Right ventricle myocardium inferior (tissue), 1 donor: ENCODE measurements around the gene ZSWIM5. TPM values are rescaled to one million over a fixed set of nuclear protein-coding genes. Genes with fewer than 3 reads are reported as not detected.
"Not testable (repeated sequence)": the region's sequence is repeated elsewhere in the genome, so short reads cannot be mapped to it uniquely, and the experiment has no call there.

Experiments used
- ATAC-seq: fragments of 200-7000 bp; cut with Tn5 transposase; one replicate; pipeline ENCODE4 v1.9.1; 2020; ENCODE audit warnings: mild to moderate bottlenecking, moderate library complexity
- DNase-seq: peaks from one replicate; pipeline ENCODE4 v3.0.0; 2021; ENCODE audit errors: missing footprints
- intact Hi-C: fragments of 100-400 bp; cut with DNase I; formaldehyde crosslinking; loops from one replicate; pipeline ENCODE4 v1.11.0; 2022
- total RNA-seq: library from RNA; stranded (reverse); fragmentation: NEBNext Ultra II Directional; extraction: Animal tissue kit (Norgen Biotek cat#: 25700); gene quantifications from one replicate; pipeline ENCODE4 v1.2.1, GENCODE V29; 2021
- donor health status: DM: no; HTN: yes; CAD: no; lungs with severe emphysema.

ZSWIM5 gene
- total RNA-seq, 1 donor from 2014 or later = 0.81 TPM

DNA sequence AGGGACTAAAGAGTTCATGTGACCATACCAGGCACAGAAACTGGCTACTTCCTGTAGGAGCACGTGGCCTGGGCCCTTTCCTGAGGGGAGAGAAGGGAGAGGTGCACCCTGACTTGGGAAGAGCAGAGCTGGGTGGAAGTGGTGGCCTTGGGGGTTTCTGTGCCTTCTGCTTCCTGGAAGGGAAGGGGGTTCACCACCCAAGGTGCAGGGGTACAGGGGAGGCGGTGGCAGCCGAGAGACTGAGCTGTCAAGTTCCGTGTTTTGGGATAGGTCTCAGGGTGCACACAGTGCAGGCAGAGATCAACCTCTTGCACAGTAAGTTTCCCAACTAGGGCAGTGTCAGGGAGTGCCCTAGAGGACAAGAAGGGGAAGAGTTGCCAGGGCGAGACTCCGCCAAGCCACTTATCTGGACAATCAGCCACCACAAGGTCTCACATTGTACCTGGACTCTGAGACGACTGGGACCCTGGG, 205.4 kb downstream of the ZSWIM5 start:
- ATAC-seq (peak; percentile 51), DNase-seq (no peak)
- intact Hi-C loops = no loop called here

DNA sequence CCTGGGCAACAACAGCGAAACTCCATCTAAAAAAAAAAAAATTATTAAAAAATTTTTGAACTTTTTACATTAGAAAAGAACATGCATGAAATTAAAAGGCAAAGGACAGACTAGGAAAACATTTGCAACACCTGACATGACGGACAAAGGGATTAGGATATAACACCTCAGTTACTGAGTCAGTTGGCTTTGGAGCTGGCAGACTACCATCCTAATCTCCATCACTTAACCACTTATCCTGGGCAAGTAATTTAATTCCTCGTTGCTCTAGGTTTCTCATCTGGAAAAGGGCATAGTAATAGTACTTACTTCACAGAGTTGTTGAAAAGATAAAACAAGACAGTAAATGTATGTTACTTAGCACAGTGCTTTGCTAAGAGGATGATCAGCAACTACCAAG, 207.2 kb downstream of the ZSWIM5 start:
- intact Hi-C loops = no loop called here
- DNase-seq (no peak), ATAC-seq (no peak)

DNA sequence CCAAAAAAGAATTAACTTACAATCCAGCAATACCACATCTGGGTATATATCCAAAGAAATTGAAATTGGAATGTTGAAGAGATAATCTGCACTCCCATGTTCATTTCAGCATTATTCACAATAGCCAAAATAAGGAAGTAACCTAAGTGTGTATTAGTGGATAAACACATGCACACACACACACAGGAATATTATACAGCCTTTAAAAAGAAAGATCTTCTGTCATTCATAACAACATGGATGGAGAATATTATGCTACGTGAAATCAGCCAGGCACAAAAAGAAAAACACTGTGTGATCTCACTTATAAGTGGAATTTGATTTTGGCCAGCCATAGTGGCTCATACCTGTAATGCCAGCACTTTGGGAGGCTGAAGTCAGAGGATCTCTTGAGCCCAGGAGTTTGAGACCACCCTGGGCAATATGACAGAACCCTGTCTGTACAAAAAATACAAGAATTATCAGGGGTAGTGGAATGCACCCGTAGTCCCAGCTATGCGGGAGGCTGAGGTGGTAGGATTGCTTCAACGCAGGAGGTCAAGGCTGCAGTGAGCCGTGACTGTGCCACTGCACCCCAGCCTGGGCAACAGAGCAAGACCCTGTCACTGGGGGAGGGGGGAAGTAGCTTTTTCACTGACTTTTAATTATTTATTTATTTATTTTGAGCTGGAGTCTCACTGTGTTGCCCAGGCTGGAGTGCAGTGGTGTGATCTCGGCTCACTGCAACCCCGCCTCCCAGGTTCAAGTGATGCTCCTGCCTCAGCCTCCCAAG, 210.8 kb downstream of the ZSWIM5 start:
- intact Hi-C loops = no loop called here
- ATAC-seq = no peak
- DNase-seq = no peak

DNA sequence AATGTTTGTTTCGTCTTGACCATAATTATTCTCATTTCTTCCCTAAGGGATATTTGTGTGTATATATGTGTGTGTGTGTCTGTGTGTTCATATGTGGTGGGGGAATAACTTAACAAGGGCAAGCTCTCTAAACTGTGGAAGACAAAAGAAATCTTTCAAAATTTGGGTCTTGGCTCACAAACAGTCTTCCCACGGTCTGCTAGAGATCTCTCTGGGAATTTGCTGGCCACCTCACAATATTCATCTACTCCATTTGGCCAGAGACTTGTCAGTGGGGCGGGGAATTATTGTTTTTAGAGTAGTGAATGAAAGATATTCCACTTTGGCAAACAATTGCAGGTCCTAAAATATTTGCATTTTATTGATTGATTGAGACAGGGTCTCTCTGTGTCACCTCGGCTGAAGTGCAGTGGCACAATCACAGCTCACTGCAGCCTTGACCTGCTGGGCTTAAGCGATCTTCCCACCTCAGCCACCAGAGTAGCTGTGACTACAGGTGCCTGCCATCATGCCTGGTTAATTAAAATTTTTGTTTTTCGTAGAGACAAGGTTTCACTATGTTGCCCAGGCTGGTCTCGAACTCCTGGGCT, 212.0 kb downstream of the ZSWIM5 start:
- intact Hi-C loops = no loop called here
- DNase-seq = no peak
- ATAC-seq = peak; percentile 54

DNA sequence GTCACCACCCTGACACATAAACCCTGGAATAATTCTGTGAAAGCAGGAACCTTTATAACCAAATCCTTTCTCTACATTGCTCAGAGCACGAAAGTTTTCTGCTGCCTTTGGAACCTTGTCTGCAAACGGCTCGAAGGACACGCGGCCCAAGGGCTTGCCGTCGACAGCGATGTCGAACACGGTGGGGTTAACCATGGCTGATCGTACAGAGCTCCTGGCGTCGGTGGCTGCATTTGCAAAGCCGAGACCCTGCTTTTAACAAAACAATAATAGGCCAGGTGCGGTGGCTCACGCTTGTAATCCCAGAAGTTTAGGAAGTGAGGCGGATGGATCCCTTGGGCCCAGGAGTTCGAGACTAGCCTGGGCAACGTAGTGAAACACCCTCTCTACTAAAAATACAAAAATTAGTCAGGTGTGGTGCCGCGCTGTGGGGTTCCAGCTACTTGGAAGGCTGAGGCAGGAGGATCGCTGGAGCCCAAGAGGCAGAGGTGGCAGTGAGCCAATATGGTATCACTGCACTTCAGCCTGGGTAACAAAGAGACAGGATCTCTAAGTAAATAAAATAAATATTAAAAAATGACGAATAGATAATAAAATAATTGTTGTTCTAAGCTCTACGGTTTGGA, 217.8 kb downstream of the ZSWIM5 start:
- ATAC-seq (no peak), DNase-seq (no peak)
- intact Hi-C loops = no loop called here

DNA sequence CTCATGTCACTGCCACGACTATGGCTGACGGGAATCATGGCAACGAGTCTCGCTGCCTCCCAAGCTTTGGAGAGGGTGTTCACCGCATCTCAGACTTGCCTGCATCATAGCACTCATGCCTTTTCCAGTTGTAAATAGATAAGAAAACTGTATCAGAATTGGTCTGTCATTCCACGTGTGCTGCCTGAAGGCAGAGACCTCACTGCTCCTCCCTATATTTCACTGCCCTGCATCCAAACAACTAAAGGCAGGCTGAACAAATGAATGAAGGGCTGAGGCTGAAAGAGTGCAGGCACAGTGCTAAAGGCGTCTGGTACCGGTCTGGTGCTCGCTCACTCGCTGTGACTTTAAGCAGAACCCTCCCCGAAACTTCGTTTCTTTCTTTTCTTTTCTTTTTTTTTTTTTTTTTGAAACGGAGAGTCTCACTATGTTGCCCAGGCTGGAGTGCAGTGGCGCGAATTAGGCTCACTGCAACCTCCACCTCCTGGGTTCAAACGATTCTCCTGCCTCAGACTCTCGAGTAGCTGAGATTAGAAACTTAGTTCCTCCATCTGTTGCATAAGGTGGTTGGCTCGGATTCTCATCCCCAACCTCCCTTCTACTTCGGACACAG, 220.6 kb downstream of the ZSWIM5 start:
- ATAC-seq = no peak
- intact Hi-C loops = loop anchor here (2.0 kb wide), 1 partner anchor 27 kb away; the partner anchor contains the start of gene UROD
- no peak for DNase-seq

DNA sequence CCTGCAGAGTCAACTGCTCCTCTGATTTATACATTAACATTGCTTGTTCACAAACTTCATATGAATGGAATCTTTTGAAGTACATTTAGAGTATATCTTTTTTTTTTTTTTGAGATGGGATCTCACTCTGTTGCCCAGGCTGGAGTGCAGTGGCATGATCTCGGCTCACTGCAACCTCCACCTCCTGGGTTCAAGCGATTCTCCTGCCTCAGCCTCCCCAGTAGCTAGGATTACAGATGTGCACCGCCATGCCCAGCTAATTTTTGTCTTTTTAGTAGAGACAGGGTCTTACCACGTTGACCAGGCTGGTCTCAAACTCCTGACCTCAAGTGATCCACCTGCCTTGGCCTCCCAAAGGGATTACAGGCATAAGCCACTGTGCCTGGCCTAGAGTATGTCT, 229.0 kb downstream of the ZSWIM5 start:
- ATAC-seq, DNase-seq, intact Hi-C loops: not testable (repeated sequence)

DNA sequence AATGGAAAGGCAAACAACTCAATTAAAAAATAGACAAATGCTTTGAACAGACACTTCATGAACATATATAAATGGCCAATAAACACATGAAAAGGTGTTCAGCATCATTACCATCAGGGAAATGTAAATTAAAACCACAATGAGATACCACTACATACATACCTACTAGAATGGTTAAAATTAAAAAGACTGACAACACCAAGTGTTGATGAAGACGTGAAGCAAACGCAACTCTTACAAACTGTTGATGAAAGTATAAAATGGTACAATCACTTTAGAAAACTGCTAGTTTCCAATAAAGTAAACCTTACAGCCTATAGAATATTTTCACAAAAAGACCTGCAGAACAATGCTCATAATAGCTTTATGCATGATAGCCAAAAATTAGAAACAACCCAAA, 230.2 kb downstream of the ZSWIM5 start:
- DNase-seq (no peak), ATAC-seq (no peak)
- intact Hi-C loops = no loop called here

DNA sequence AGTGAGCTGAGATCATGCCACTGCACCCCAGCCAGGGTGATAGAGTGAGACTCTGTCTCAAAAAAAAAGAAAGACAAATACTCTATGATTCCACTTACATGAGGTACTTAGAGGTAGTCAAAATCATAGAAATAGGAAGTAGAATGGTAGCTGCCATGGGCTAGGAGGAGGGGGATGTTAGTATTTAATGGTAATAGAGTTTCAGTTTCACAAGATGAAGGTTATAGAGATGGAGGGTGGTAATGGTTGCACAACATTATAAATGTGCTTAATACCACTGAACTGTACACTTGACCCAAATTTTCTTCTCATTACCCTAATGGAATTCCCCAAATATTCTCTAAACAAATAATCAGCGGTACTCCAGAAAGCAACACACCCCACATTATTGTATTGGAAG, 232.8 kb downstream of the ZSWIM5 start:
- DNase-seq (no peak), ATAC-seq (no peak)
- intact Hi-C loops = no loop called here

DNA sequence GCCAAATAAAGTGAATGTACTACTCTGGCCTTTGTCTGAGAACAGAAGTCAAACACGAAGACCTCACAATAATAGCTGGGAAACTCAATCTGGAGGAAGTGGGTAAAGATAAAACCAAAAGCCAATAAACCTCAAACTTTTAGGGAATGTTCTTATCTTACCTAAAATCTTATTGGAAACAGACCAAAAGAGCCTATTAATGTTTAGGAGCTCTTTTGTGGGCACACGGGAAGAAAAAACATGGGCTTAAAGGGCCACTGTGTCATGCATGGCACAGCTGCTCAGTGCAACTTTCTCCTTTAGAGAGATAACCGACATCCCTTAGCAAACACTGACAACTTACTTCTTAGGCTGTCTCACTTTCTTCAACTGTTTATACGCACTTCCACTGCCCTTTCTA, 236.1 kb downstream of the ZSWIM5 start:
- no peak for ATAC-seq
- intact Hi-C loops = no loop called here
- DNase-seq = no peak

Other genes starting within 250 kb of the ZSWIM5 start
- gene EIF2B3, start 220.0 kb downstream of the ZSWIM5 start, total RNA-seq = 41.8 TPM
- 25.7 TPM for gene HECTD3, start 195.3 kb downstream of the ZSWIM5 start, total RNA-seq
- 71.7 TPM for gene UROD, start 194.4 kb downstream of the ZSWIM5 start, total RNA-seq
- not detected for gene HPDL, start 120.3 kb upstream of the ZSWIM5 start, total RNA-seq
- gene TOE1, start 133.6 kb upstream of the ZSWIM5 start, total RNA-seq = 3.8 TPM
- gene MUTYH, start 133.8 kb upstream of the ZSWIM5 start, total RNA-seq = 8.3 TPM